GM06990 (cell line): ENCODE results near the gene CST9.
"Not testable (repeated sequence)": the region's sequence is repeated elsewhere in the genome, so short reads cannot be mapped to it uniquely, and the experiment has no call there.

ENCODE experiments used
- DNase-seq: peaks from one replicate; pipeline ENCODE4 v3.0.0-alpha.2; 2011; ENCODE audit not compliant: insufficient read length; ENCODE audit errors: extremely low read depth
- H3K27me3 ChIP-seq: replicated peaks from 2 replicates; pipeline ENCODE4 v1.6.0; 2011; ENCODE audit warnings: low read length; ENCODE audit not compliant: control insufficient read depth, insufficient read depth
- H3K36me3 ChIP-seq: 2 replicates; pipeline ENCODE4 v1.5.1; 2011; ENCODE audit warnings: low read length; ENCODE audit not compliant: control insufficient read depth, insufficient read depth
- H3K4me3 ChIP-seq: replicated peaks from 2 replicates; pipeline ENCODE4 v1.5.1; 2011; ENCODE audit warnings: low read depth, mild to moderate bottlenecking, control low read depth, low read length
- CTCF ChIP-seq: IDR thresholded peaks from 2 replicates; pipeline ENCODE4 v1.5.1; 2011; ENCODE audit warnings: low read length, control low read depth, mild to moderate bottlenecking, inconsistent platforms; ENCODE audit not compliant: insufficient read depth, poor library complexity, severe bottlenecking

CST9 gene

GRCh38 chr20:23636908-23637281, 31.2 kb upstream of the CST9 start:
- Histone ChIP-seq H3K27me3 (no peaks in the 10 kb centered on the region), H3K36me3 (no peaks in the 10 kb centered on the region; the same call in 1 of the 2 replicates), H3K4me3 (peak overlapping the region; percentile 72)
- TF ChIP-seq CTCF, result no peak
- no peak for DNase-seq

- no peaks in the 10 kb centered on the region; the same call in 1 of the 2 replicates for H3K36me3 ChIP-seq
- TF ChIP-seq CTCF, result no peak
- no peak overlapping the region for H3K4me3 ChIP-seq
- H3K27me3 ChIP-seq, result no peaks in the 10 kb centered on the region
- DNase-seq, result no peak
These were observed 30.6 kb upstream of the CST9 start for GRCh38 chr20:23636182-23636907.

GRCh38 chr20:23635768-23636090, 30.0 kb upstream of the CST9 start:
- H3K27me3 ChIP-seq, H3K4me3 ChIP-seq: not testable (repeated sequence)

GRCh38 chr20:23634985-23635767, 29.5 kb upstream of the CST9 start:
- TF ChIP-seq CTCF, result no peak
- H3K4me3 ChIP-seq, result no peak overlapping the region
- no peaks in the 10 kb centered on the region for H3K27me3 ChIP-seq
- no peaks in the 10 kb centered on the region; the same call in 1 of the 2 replicates for H3K36me3 ChIP-seq
- no peak for DNase-seq

More at GRCh38 chr20:23635768-23636090, 30.0 kb upstream of the CST9 start:
- not testable (repeated sequence) for DNase-seq, H3K36me3 ChIP-seq

GRCh38 chr20:23634044-23634801, 28.5 kb upstream of the CST9 start:
- no peaks in the 10 kb centered on the region; the same call in 1 of the 2 replicates for H3K36me3 ChIP-seq
- H3K27me3 ChIP-seq, result no peaks in the 10 kb centered on the region
- H3K4me3 ChIP-seq, result no peak overlapping the region
- no peak for DNase-seq
- no peak for TF ChIP-seq CTCF
